Retinal pigment epithelial cell (primary cell): ENCODE results near the gene RAB30.
A peak's percentile ranks its signal among the peaks of the same experiment; 100 is the strongest.

ENCODE experiments used
- DNase-seq: peaks from one replicate; pipeline ENCODE4 v3.0.0-alpha.2; 2010; ENCODE audit warnings: low read depth
- H3K4me3 ChIP-seq: 2 replicates; pipeline ENCODE4 v1.5.1; 2011; ENCODE audit warnings: mild to moderate bottlenecking, low read length, control low read depth, moderate library complexity
- TF ChIP-seq, protein P1 (sequence below): conservative IDR thresholded peaks from 2 replicates; pipeline ENCODE4 v1.5.1; 2011; ENCODE audit warnings: low read depth, low read length, control low read depth, inconsistent platforms

RAB30 gene

DNA sequence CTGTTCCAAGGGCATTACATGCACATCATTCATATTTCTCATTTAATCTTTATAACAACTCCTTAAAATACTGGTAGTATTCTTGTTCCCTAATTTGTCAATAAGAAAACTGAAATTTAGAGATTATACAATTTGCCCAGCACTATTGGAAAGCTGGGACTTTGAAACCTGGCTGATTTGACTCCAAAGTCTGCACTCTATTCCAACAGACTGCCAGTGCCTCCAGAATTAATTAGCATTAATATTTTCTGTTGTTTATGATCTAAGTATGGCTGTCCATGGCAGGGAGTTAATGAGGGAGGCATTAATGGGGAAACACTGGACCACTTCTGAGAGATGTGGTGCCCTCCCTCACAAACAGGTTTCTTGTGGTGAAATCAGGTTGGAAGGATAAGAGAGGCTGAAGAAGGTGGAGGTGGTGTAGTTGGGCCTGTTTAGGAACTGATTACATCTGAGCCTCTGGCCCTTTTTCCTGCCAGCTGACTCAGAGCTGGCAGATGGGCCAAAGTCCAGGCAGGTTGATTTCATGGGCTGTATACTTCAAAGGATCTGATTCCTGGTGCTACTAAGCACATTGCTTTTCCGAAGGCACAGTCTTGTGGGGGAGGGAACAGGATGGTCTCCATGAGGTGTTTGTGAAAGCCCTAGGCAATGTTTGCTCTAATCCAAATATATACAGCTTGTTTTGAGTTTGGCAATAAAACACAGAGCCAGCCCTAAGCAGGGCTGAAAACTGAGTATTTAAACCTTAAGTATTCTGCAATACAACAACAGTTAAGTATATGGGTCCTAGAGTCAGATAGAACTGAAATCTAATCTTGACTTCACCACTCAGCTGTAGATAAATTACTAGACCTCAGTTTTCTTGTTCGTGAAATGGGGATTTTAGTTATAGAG is 21.0 kb upstream of the RAB30 start:
- TF ChIP-seq, protein P1, sequence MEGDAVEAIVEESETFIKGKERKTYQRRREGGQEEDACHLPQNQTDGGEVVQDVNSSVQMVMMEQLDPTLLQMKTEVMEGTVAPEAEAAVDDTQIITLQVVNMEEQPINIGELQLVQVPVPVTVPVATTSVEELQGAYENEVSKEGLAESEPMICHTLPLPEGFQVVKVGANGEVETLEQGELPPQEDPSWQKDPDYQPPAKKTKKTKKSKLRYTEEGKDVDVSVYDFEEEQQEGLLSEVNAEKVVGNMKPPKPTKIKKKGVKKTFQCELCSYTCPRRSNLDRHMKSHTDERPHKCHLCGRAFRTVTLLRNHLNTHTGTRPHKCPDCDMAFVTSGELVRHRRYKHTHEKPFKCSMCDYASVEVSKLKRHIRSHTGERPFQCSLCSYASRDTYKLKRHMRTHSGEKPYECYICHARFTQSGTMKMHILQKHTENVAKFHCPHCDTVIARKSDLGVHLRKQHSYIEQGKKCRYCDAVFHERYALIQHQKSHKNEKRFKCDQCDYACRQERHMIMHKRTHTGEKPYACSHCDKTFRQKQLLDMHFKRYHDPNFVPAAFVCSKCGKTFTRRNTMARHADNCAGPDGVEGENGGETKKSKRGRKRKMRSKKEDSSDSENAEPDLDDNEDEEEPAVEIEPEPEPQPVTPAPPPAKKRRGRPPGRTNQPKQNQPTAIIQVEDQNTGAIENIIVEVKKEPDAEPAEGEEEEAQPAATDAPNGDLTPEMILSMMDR, result no peak
- peak; percentile 17 for DNase-seq
- no peak overlapping the region for H3K4me3 ChIP-seq

DNA sequence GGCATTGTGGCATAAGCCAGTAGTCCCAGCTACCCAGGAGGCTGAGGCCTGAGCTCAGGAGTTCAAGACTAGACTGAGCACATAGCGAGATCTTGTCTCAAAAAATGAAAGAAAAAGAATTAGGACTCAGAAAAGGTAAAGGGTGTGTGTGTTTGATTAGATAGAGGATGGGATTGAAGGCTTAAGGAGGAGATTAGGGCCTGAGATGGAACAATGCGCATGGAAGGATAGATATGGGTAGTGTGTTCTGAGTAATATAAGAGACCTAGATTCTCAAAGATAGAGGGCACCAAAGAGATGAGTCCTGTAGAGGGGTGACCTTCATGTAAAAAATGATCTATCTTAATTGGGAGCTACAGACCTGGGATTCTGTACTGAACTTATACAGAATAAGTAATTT is 17.3 kb upstream of the RAB30 start:
- no peak for DNase-seq
- TF ChIP-seq, protein P1, result no peak
- H3K4me3 ChIP-seq, result no peak overlapping the region

DNA sequence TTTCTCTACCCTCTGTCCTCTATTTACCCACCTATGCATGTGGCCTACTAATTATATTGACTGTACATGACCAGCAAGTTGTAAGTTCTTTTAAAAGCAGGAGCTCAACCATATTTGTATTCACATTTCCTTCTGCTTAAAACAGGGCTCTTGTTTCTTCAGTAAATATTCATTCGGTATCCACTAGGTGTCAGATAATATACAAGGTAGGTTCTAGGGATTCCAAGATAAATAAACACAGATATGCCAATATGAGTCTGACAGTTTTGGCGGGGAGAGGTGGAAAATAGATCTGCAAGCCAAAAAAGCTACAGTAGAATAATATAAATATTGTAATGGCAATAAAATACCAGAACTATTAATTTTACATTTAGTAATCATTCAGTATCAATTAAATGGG is 15.3 kb upstream of the RAB30 start:
- TF ChIP-seq, protein P1, result peak; percentile 4
- H3K4me3 ChIP-seq, result no peak overlapping the region
- DNase-seq, result no peak

DNA sequence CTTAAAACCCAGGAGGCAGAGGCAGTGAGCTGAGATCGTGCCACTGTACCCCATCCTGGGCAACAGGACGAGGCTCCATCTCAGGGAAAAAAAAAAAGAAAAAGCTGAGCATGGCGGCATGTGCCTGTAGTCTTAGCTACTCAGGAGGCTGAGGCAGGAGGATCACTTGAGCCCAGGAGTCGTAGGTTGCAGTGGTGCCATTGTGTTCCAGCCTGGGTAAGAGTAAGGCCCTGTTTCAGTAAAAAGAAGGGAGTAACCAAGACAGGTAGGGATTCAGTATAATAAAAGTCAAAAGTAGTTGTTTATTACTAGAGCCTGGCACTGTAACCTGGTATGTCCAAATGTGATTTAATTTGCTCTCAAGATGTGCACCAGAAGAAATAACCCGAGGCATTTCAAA is 8.1 kb upstream of the RAB30 start:
- TF ChIP-seq, protein P1, result no peak
- DNase-seq, result no peak
- H3K4me3 ChIP-seq, result no peak overlapping the region

DNA sequence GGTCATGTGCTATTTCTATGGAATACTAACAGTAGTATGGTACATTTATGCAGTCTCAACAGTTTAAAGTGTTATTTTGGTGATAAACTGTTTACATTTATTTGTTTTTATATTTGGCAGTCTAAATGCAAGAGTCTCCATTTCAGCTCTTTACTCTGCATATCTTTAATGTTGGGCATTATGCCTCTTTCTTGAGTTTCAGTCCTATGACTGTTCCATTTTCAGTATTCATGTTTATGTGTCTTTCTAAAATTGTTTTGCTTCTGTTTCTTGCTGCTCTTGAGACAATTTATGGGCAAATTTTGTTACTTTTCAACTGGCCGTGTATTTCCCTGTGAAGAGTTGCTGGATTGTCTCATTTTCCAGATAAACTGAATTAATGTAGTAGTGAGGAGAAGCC is 6.6 kb upstream of the RAB30 start:
- no peak for DNase-seq
- no peak overlapping the region for H3K4me3 ChIP-seq
- TF ChIP-seq, protein P1, result no peak

DNA sequence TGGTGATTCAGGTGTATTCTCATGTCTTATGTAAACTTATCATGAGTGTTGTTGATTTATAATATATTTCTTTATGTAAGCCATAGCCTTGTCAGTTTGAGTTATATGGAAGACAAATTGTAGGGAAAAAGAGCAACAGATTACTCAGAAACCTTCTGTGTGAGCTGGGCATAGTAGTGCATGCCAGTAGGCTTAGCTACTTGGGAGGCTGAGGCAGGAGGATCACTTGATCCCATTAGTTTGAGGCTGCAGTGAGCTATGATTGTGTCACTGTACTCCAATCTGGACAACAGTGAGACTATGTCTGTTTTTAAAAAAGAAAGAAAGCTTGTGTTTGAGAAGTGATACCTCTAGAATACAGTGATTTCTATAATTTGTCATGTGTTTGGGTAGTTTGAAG is 2.2 kb upstream of the RAB30 start:
- H3K4me3 ChIP-seq, result no peak overlapping the region
- no peak for DNase-seq
- TF ChIP-seq, protein P1, result no peak

DNA sequence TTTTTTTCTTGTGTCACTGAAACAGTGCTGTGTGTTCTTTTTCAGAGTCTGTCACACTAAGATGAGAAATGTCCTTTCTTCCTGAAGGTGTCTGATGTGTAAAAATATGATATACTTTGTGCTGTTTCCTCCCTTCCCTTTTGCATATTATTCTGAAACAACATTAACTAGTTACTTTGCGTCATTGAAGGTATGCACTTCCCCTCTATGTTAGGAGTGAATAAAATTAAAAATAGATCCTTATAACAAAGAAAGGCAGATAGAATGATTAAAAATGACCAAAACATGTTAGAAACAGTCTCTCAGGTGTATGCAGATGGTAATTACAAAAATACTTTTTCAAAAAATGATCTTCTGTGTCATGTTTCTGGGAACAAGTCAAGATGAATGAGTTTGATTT is 1.6 kb upstream of the RAB30 start:
- H3K4me3 ChIP-seq, result peak overlapping the region; percentile 97
- no peak for DNase-seq
- TF ChIP-seq, protein P1, result no peak
